HG03045 (cell line): Measurements from ENCODE around the gene ATP11A.

Source experiments
- ATAC-seq: cut with Tn5 transposase; IDR thresholded peaks from one replicate; pipeline ENCODE4 v1.9.1; 2021; ENCODE audit warnings: mild to moderate bottlenecking, moderate library complexity; ENCODE audit not compliant: unreplicated experiment

Gene ATP11A

DNA sequence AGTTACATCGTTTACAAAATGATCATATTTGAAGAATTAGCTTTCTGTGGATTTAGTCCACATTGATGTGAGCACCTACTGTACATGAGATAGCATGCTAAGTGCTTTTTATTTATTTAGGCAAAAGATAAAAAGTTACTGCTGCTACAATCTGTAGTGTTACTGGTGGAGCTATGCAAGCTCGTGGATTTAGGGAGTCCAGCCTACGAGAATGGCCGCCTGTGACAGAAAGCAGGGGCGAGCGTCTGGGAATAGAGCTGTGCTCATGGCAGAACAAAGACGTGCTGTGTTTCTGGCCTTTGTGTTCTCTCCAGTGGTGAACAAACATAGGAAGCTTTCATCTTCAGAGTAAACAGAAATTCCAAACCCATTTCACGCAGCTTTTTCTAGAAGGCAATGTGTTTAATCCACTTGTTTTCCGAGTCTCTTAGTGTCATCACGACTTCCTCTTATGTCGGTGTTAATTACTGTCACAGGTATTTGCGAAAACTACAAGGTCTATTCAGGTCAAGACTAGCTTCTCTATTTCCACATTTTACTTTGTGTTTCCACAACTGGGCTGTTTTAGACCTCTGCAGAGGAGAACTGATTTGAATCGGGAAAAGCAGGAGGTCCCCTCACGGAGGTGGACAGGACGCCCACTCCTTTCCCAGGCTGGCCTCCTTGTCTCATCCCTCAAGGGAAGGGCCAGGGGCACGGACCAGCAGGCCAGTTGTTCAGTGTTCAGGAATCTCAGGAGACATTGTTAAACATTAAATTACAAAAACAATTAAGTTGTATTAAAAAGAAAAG, 67.3 kb downstream of the ATP11A start:
- no peak for ATAC-seq

DNA sequence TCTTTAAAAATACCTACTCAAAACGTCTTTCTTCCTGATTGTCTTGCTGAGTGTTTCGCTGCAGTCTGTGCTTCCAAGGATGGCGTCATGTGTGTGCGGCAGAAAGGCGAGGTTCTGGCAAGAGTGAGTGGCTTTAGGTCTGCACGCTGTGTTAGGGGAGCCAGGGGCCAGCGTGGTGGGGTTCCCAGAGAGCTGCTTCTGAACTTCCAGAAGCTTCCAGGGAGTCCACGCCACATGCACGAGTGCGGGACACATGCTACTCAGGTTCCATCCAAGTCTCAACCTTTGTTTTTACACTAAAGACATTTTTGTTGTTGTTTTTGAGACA, 67.9 kb downstream of the ATP11A start:
- ATAC-seq: no peak

DNA sequence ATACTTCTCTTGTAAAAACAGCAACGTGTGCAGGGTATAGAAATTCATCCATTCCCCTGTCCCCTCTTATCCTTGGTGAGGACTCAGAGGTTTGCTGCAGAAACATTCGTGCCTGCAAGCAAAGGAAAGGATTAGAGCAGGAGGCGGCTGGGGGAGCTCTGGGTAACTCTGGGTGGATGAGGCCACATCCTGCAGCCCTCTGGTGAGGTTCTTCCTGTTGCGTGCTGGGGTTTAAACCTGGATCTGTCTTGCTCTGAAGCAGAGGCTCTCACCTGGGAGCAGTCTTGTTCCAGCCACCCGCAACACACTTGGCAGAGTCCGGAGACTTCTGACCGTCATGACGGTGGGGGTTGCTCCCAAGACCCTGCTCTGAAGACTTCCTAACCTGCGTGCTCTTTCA, 69.2 kb downstream of the ATP11A start:
- ATAC-seq: no peak

DNA sequence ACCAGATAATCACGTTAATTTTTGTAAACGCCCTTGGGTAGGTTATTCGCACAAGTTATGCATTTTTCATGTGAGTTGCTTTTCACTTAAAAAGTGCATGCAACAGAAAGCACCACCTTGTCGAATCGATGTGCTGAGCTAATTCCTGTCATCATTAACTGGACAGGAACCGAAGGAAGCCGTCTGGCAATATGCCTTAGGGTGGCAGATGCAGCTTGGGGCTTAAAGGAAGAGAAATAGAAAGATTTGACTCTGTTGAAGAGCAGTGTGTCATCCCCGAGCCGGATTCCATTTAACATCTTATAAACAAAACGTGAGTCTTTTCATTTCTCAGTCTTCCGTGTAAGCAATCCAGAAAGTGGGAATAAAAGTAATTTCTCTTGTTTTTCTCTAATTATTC, 70.0 kb downstream of the ATP11A start:
- no peak for ATAC-seq

DNA sequence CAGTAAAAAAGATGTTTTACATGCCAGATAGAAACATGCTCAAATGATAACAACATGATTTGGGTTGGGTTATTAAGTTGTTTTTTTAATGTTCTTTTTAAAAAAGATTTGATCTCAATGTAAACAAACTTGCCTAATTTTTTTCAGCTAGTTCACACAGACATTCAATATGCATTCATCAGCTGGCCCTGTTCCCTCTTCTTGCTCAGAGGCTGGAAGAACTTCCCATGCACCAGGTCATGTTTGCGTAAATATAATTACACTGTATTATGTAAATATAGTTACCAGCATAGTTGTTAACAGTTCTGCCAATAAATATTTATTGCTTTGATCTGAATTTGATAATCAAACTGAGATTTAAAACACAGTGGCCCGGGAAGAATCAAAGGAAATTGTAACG, 70.6 kb downstream of the ATP11A start:
- ATAC-seq: no peak

DNA sequence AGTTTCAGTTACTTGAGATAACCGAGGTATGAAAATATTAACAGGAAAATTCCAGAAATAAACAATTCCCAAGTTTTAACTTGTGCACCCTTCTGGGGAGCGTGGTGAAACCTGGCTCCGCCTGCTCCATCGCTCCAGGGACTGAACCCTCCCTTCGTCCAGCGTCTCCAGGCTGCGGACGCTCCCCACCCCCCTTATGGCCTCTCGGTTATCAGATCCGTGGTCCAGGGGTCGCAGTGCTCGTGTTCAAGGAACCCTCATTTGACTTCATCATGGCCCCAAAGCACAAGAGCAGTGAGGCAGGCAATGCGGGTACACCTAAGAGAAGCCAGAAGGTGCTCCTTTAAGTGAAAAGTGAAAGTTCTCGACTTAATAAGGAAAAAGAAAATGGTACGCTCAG, 71.1 kb downstream of the ATP11A start:
- no peak for ATAC-seq

DNA sequence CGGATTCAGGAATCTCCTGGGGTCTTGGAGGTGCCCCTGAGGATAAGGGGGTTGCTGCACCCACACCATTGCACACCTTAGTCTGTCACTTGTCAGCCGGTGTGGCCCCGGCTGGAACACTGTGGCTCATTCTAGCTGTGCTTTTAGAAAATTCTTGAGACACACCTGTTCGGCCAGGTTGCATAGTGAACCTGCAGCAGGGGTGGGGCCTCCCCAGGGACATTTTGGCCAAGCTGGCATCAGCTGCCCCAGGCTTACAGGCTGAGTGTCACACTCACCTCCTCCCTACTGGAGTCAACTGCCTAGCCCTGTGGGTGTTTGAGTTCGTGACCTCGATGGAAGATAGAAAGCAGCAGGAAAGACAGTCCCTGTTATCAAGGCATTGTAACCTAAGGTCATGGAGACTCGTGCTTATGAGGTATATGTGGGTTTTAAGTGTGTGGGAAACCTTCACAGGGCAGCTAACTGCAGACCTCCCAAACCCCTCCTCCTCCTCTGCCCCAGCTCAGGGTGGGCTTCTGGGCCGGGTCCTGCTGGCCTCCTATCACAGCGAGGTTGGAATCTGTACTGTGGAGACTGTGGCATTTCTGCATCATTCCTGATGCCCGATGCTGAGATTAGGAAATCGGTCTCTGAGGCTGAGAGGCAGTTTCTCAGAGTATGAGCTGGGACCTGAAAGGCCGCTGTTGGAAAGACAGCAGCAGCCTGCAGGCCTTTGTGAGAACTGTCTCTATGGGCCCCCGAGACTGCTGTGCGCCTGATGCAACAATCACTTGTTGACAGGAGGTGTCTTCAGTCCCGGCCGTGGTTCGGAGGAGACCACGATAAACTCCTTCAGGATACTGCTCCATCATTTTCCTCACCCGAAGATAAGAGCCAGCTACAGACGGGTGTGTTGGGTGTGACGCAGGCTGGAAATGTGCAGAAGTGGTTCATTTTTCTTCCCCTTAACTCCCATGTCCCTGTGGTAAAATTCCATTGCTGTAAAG, 72.2 kb downstream of the ATP11A start:
- ATAC-seq: no peak

DNA sequence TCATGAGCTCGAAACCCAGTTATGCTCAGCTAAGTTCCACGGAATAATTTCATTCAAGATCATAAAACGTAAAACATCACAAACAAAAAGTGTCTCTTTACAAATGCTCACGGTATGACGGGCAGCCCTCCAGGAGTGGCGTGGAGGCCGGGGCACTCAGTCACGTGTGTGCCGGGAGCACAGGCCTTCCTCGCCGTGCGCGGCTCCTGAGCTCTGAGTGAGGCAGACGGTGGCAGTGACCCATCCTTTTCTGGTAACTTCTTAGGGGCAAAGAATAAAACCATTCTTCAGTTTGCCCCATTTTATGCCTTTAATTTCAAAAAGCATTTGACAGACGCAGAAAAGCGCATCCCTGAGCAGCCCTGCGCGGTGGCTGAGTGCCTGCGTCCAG, 72.8 kb downstream of the ATP11A start:
- no peak for ATAC-seq

DNA sequence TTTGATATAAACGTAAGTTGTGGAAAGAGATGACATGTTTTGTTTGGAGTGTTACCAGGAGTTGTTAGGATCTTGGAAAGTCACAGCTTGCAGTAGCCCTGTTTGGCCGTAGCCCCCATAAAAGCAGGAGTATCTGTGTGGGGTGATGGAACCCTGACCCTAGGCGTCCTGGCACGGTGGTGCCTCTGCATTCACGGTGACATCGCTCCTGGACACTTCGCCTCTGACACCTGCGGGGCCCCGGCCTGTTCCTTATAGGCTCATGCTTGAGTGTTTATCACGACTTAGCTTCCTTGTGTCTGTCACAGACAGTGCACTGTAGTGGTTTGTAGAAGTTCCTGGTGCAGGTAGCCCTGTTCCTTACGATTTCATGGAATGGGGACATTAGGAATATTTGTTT, 74.2 kb downstream of the ATP11A start:
- no peak for ATAC-seq

DNA sequence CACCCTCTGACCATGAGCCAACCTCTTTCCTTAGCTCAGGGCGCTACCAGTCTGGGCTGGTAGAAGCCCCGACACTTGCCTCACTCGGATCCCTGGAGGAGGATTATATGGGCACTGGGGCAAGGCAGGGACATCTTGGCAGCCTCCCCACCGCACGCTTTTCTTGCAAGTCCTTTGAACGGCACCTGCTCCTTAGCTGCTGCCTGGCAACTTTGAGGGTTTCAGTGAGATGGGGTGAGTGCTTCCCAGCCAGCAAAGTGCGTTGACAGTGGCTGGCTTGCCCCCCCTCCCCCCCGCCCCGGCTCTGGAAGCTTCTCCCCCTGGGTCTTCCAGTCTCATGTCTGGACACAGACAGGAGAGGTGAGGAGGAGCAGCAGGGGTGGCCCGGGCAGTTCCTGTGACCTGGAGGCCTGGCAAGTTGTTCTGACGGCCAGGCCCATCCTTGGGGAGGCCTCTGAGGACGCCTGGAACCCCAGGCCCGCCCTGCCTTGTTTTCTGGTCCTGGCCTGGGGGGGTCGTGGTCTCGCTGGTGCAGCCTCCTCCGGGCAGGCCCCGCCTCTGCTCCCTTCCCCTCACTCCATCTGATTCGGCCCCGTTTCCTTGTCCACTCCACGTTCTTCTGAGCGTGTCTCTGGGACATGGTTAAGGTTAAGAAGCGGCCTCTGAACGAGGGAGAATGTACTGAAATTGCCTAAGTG, 75.2 kb downstream of the ATP11A start:
- no peak for ATAC-seq

DNA sequence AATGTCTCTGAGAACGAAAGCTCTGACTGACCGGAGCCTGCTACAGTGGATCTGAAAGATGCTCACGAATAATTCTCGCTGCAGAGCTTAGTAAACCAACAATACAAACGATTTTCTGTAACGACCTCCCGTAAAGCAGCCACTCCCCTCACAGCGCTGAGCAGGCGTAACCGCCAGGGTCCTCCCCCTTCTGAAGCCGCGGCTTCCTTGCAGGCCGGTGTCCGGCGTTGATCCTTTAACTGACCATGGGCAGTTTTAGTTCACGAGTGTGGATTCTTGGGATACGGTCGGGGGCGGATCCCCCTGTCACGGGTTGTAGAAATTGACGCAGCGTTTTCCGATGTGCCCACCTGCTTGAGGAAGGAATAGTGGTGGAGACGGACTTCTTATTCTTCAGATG, 75.9 kb downstream of the ATP11A start:
- ATAC-seq: no peak

DNA sequence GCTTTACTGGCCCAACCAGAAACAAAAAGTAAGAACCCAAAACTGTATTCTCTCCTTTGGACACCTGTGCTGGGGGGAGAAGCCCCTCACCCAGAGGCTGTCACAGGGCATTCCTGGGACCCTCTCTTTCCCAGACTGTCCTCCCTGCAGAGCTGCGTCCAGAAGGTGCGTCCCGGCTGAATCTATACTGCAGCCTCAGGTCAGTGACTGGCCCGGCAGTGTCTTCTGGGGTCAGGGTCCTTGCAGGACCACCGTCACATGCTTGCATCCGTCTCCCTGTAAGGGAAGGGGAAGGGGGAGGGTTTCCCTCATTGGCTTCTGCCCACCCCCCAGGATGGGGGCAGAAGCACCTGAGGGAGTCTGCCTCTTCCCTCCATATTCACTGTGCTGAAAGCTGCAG, 76.5 kb downstream of the ATP11A start:
- ATAC-seq: no peak

DNA sequence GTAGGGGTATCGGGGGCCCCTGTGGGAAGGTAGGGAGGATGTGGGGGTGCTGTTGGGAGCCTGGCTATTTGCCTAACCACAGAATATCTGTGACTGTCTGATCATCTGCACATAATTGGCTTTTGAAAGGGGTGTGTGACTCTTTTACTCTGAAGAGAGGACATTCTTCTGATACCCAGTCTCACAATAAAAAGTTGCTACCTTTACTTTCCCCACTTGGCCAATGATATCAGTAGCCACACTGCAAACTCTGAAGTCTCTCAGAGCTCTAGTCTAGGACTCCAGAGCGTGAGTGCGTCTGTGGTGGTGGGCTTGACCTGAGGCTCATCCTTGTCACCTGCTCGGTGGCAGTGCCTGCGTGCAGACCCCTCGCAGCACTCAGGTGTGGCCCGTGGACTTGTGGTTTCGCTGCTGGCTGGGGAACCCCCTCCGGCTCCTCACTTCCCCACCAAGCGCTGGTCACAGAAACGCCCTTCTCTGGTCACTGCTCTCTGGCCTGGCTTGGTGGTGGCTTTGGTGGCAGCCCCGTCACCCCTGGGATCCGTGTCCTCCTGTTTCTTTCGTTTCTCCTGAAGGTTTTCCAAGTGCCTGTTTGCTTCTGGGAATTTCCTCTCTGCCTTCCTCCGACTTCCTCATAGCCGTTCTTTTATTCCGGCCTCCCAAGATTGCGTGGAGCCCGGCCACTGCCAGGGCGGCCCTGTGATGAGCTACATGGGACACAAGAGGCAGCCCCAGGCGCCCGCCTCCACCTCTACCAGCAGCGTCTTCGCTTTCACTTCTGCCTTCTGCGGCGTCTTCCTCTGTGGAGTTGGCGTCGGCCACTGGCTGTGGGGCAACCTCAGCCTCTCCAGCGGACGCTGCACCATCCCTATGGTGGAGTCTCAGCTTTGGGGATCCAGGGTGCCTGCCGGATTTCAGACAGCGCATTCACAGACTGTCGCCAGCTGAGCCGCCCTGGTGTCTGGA, 78.0 kb downstream of the ATP11A start:
- ATAC-seq: peak; percentile 84

DNA sequence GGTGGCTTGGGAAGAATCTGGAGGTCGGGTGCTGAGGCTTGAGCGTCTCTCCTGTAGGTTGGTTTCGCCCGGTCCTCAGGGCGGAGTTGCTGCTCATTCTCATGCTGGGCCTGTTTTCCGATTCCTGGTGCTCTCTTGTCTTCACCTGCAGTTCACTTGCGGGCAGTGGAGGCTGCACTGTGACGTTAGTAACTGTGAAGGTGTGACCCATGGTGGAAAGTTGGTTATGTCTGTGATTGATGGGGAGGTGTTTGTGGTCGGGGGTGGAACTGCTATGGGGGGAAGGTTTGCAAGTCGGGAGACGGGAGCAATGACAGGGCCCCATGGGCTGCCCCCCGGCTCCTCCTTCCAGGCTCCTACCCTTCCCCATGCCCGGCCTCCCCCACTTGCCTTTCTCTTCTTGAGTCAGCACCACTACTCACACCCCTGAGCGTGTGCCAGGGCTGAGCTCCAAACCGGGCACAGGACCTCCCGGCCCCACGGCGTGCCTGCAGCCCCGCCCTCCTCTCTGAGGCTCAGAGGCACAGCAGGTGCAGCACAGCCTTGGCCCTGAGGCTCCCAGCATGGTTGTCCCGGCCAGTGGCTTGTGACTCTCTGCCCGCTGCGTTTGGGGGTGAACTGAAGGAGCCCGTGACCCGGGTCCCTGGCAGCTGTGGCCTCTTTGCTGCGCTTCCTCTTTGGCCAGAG, 79.1 kb downstream of the ATP11A start:
- no peak for ATAC-seq

DNA sequence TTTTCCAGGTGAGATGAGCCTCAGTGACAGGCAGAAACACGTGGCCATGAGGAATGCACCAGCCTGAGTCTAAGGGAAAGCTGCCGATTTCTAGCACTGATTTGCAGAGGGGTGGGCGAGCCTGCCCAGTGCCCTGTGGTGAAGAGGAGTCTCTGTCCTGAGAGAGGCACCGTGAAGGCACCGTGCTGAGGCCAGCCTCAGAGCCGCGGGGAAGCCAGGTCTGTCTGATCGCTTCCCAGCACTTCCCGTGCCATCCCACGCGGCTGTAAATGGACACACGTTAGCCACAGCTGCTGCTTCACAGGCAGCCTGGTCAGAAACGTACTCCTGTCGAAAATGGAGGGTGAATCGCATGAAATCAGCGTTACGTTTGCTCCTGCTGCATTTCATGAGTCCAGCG, 79.8 kb downstream of the ATP11A start:
- ATAC-seq: no peak

DNA sequence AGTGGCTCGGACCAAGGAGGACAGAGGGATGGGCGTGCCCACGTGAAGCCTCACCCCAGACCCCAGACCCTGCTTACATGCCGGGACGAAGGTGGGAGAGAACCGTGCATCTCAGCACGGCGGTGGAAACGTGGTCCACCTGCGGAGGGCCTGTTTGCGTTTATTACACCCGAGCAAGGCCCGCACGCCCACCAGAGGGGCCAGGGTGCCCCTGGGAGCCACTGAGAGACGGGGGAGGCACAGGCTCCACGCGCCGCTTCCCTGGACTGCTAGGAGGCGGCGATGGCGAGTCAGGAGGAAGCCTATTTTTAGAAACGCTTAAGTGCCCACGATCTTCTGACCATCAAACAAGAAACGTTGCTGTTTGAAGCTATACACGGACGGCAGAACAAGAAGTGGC, 80.7 kb downstream of the ATP11A start:
- no peak for ATAC-seq

DNA sequence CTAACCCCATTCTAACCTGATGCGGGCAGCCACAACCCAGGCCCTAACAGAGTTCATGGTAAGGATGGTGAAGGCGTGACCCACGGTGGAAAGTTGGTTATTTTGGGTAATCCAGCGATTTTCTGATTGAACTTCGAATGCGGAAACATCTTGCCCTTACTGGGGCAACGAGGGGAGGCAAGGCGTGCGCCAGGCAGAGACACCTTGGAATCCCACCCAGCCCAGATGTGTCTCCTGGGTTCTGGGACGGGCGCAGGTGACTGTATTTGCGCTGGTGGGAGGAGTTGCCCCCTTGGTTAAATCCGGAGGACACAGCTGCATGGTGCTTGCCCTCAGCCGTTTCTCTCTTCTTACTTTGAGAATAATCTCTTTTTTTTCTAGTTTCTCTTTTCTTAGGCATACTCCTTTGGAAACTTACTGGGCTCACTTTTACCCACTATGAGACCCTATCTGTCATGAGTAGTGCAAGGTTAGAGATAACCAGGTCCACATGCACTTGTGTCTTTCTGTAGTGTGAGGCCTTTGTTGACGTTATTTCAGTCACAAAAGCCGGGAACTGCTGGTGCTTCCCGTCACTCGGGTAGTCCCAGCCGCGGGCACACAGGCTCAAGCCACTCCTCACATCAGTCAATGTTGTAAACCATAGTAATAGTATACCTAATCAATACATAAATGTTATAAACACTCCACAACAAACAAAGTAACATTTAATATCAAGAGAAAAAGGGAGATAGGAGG, 81.5 kb downstream of the ATP11A start:
- ATAC-seq: no peak

DNA sequence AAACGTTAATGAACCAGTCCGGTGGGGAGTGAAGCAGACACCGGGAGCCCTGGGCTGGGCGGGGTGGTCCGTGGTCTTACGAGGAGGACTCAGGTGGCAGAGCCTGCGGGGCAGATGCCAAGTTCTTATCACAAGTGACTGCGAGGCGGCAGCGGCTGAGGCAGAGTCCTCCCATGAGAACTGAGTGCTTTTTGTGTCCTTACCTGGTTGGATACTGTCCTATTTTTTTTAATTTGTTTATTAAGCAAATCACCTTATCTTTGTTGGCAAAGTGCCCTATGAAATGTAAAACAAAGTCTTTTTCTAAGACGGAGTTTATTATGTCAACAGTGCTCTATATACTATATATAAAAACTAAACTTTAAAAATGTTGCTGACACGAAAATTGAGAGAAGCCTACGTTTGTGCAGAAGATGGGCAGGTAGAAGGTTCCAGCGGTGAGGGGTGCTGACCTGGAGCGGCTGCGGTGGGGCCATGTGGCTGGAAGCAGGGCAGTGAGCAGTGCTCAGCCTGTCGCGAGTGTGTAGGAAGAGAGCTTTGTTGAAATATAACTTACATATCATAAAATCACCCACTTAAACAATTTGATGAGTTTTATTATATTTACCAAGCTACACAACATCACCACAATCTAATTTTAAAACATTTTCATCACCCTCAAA, 82.2 kb downstream of the ATP11A start:
- no peak for ATAC-seq

DNA sequence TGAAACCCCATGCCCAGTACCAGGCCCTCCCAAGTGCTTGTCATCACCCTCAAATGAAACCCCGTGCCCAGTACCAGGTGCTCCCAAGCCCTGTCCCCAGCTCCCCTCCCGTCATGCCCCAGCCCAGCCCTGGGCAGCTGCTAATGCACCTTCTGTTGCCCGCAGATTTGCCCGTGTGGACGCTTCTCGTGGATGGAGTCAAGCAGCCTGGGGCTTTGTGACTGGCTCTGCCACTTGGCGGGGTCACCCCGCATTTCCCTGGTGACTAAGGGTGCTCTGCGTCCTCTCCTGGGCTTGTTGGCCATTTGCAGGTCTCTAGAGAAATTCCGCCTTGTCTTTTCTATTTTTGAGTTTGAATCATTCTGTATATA, 82.7 kb downstream of the ATP11A start:
- no peak for ATAC-seq
